Jurkat, Clone E6-1 (cell line): Measurements from ENCODE around the gene ZDHHC16.

Experiments
- DNase-seq: peaks from one replicate; pipeline ENCODE4 v3.0.0-alpha.2; 2011; ENCODE audit warnings: low read depth, low spot score
- H3K4me3 ChIP-seq: 2 replicates; pipeline ENCODE4 v1.5.1; 2011; ENCODE audit warnings: mild to moderate bottlenecking, low read length, control low read depth, moderate library complexity

Gene ZDHHC16

GRCh38 chr10:97499561-97500296, 53.8 kb downstream of the ZDHHC16 start:
- peak overlapping the region; percentile 100 for H3K4me3 ChIP-seq
- DNase-seq, result no peak

- no peak for DNase-seq
- no peak overlapping the region for H3K4me3 ChIP-seq
These were observed 54.3 kb downstream of the ZDHHC16 start for GRCh38 chr10:97500297-97500575.

GRCh38 chr10:97502916-97503315, 56.9 kb downstream of the ZDHHC16 start:
- DNase-seq, result no peak
- H3K4me3 ChIP-seq, result no peak overlapping the region

GRCh38 chr10:97503406-97503805, 57.4 kb downstream of the ZDHHC16 start:
- DNase-seq, result no peak
- no peak overlapping the region for H3K4me3 ChIP-seq

GRCh38 chr10:97505152-97505551, 59.2 kb downstream of the ZDHHC16 start:
- no peak for DNase-seq
- no peak overlapping the region for H3K4me3 ChIP-seq

GRCh38 chr10:97506199-97506991, 60.4 kb downstream of the ZDHHC16 start:
- H3K4me3 ChIP-seq, result no peak overlapping the region
- no peak for DNase-seq
